ENCODE measurements around the gene SLC25A10.
A peak's percentile ranks its signal among the peaks of the same experiment; 100 is the strongest.
"Not testable (repeated sequence)": the region's sequence is repeated elsewhere in the genome, so short reads cannot be mapped to it uniquely, and the experiment has no call there.

SLC25A10 gene

GRCh38 chr17:81722184-81723120 is 10.4 kb downstream of the SLC25A10 start:
- DNase-seq = no peak

GRCh38 chr17:81723651-81724209 is 11.6 kb downstream of the SLC25A10 start:
- DNase-seq = no peak

DNA sequence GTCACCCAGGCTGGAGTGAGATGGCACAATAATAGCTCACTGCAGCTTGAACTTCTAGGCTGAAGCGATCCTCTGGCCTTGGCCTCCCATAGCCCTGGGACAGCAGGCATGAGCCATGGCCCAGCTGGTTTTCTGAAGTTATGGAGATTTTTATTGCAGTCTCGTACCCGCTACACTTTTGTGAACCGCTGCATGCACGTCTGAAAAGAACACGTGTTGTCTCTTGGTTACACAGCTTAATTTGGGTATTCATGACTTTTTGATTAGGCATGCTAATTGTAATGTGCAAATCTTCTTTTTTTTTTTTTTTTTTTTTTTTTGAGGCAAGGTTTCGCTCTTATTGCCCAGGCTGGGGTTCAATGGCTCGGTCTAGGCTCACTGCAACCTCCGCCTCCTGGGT is 13.4 kb downstream of the SLC25A10 start:
- DNase-seq = no peak

- no peak for DNase-seq
These were observed 13.9 kb downstream of the SLC25A10 start for GRCh38 chr17:81726004-81726403.

DNA sequence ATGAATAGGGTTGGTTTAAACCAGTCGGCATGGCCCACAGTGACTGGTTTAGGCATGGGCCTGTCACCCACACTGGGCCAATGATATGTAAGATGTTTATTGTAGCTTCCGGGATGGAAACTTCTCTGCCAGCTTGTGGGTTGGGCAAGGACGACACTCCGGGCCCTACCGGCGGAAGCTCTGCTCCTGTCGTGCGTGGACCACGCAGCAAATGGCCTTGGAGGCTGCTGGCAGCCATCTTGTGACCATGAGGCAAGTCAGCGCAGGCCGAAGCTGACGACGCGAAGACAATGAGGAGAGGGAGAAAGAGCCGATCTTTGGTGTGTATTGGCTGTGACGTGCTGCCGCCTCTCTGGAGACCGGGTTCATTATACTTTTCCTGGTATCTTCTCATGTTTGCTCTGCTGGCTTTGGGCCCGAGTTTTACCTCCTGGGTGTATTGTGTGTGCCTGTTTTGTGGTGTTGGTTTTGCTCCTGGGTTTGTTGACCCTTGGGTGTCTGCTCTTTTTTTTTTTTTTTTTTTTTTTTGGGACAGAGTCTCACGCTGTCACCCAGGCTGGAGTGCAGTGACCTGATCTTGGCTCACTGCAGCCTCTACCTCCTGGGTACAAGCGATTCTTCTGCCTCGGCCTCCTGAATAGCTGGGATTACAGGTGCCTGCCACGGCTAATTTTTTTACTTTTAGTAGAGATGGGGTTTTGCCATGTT is 15.4 kb downstream of the SLC25A10 start:
- DNase-seq = no peak

DNA sequence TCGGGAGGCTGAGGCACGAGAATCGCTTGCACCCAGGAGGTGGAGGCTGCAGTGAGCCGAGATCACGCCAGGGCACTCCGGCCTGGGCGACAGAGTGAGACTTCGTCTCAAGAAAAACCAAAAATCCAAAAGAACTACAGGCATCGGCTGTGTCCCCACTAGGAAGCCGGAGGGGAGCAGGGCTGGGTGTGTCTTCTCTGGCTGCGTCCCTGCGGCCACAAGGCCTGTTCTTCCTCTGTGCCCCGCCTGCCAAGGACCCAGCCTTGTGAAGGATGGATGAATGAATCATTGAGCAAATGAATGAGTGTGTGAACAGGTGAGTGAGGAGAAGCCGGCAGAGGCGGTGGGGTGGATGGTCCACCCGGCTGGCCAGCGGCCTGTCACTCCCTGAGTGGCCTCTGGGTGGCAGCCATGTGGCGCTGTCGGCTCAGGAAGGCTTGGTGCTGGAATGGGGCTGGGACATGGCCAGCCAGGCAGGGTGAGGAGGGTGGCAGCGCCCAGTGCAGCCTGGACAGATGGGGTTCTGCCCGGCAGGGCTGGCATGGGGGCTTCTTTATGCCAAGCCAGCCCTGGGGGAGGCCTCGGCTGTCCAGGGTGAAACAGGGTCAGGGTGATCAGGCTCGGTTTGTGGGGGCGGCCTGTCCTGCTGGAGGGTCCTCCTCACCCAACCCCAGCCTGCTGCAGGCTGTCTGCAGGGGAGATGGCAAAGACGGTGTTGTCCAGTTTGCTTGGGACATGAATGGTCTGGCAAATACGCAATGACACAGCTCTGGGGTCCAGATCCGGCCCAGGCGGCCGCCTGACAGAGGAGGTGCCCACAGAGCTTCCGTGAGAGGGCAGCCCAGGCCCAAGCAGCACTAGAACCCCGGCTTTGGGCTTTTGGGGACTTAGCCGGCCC is 21.7 kb downstream of the SLC25A10 start:
- DNase-seq = peak; percentile 61

- no peak for DNase-seq
These were observed 22.6 kb downstream of the SLC25A10 start for GRCh38 chr17:81734405-81735263.

DNA sequence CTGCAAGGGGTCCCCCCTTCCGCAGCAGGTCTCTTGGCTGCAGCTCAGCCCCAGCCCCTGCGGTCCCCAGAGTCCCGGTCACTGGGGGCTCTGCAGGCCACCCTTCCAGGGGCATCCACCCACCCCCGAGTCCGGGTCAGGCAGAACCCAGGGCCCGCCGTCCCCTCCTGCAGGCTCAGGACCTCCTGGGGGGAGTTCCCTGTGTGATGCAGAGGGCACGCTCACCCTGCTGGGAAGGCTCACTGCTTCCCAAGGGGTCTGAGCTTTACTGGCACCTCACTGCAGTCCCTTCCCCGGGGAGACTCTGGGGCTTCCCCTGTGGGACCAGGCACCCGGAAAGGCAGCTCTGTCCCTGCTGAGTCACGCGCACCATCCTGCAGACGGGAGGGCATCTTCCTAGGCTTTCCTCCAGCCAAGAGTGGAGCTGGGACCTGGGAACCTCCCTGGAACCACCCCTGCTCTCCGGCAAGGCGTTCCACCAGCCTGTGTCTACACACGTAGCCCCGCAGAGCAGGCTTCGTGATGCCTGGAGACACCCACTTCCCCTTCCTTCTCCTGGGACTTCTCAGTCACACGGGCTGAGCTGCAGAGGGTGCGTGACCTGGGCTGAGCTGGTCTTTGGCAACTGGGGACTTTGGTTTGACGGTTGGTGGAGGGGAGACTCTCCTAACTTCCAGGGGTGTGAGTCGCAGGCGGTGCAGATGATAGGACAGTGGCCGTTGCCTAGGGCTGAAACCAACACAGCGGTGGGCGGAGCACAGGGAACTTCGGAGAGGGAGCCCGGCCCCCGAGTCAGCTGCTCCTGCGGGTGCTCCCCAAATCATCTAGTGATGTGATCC is 23.4 kb downstream of the SLC25A10 start:
- no peak for DNase-seq

DNA sequence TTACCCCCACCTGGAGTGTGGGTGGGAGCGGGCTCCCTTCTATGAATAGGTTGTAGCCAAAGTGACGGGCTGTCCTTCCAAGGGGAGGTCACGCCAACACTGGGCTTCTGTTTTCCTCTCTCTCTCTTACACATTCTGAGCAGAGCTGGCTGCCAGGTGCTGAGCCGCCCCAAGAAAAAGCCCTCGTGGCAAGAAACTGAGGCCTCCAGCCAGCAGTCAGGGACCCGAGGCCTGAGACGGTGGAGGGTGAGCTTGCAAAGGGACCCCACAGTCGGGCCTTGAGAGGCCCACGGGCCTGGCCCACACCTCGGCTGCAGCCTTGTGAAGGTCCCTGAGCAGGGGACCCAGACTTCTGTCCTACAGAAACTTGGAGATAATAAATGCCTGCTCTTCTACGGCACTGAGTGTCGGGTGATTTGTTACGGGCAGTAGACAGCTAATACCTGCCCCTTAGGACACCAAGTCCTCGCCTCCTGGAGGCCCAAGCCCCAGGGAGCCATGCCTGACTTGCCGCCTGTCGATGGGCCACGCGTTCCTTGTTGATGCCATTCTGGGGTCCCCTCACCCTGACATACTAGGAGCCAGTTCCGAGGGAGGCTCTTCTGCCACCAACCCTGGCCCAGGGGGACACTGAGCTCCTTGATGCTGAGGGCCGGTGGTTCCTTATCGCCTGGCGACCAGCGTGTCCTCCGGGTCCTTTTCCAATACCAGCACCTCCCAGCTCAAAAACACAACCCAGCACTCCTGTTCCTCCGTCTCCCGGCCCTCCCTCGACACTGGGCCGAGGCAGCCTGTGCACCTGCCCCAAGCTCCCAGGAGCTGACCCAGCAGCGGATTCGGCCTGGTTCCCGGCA is 26.1 kb downstream of the SLC25A10 start:
- DNase-seq = no peak

- no peak for DNase-seq
These were observed 26.8 kb downstream of the SLC25A10 start for GRCh38 chr17:81738801-81739393.

- DNase-seq = not testable (repeated sequence)
These were observed 27.5 kb downstream of the SLC25A10 start for GRCh38 chr17:81739593-81739992.

- DNase-seq = no peak
These were observed 28.4 kb downstream of the SLC25A10 start for GRCh38 chr17:81740395-81740961.

DNA sequence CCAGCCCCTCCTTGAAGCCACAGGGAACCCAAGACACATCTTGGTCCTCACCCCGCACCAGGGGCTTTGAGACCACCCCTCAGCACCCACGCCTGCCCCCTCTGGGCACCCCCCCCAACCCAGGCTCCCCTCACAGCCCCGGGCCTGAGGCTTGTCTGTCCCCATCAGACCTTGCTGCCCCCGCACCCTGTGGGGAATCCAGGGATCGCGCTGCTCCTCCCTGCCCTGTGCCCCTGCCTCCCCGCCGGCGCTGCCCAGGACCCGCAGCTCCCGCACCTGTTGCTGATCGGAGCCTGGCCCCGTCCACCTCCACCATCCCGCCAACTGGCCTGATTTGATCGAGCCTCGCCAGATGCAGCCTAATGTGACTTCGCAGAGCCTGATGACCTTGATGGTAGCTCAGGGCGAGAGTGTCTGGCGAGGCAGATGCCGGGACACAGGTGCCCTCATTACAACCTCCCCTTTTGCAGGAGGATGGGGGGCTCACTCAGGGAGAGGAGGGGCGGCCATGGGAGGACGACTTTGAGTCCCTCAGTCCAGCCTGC is 29.0 kb downstream of the SLC25A10 start:
- no peak for DNase-seq

- no peak for DNase-seq
These were observed 29.7 kb downstream of the SLC25A10 start for GRCh38 chr17:81741594-81742452.
